Measurements from ENCODE around the gene KRT35. TPM values are rescaled to one million over a fixed set of nuclear protein-coding genes. Genes with fewer than 3 reads are reported as not detected.
"Not testable (repeated sequence)": the region's sequence is repeated elsewhere in the genome, so short reads cannot be mapped to it uniquely, and the experiment has no call there.

KRT35 gene
- total RNA-seq, 2 donors from 2014 or later: not detected

DNA sequence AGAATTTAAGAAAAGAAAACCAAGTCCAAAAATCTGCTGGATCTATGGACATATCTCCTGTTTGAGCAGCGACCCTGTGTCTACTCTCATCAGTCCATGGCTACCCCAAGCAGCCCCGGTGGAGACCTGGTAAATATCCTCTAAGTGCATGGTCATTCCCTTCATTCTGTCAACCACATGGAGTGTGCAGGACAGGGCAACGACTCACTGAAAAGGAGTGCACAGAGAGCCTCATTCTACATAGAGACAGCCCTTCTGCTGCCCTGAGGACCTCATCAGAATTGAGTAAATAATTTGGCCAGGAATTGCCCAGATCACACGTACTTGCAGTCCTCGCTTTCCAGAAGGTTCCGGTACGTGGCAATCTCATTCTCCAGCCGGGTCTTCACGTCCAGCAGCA, 43.2 kb downstream of the KRT35 start:
- no peak for ATAC-seq (ENCODE audit: insufficient number of reproducible peaks, low FRiP score, low read depth)
- H3K27me3 ChIP-seq (replicated peaks; ENCODE audit: insufficient read depth): no peaks in the 10 kb centered on the region
- DNase-seq (ENCODE audit: low spot score): no peak

GRCh38 chr17:41437254-41437653, 43.7 kb downstream of the KRT35 start:
- ATAC-seq (ENCODE audit: insufficient number of reproducible peaks, low FRiP score, low read depth): no peak
- no peaks in the 10 kb centered on the region for H3K27me3 ChIP-seq (replicated peaks; ENCODE audit: insufficient read depth)

More for the DNA sequence above, 43.2 kb downstream of the KRT35 start:
- Histone ChIP-seq H3K27ac (no peak overlapping the region), H3K9me3 (no peaks in the 10 kb centered on the region), H3K4me1 (ENCODE audit: control insufficient read depth in 1 of 2, low read depth in 2 of 2) (no peaks in the 10 kb centered on the region), H3K4me3 (no peak overlapping the region), H3K36me3 (no peaks in the 10 kb centered on the region)
- TF ChIP-seq, protein P1, sequence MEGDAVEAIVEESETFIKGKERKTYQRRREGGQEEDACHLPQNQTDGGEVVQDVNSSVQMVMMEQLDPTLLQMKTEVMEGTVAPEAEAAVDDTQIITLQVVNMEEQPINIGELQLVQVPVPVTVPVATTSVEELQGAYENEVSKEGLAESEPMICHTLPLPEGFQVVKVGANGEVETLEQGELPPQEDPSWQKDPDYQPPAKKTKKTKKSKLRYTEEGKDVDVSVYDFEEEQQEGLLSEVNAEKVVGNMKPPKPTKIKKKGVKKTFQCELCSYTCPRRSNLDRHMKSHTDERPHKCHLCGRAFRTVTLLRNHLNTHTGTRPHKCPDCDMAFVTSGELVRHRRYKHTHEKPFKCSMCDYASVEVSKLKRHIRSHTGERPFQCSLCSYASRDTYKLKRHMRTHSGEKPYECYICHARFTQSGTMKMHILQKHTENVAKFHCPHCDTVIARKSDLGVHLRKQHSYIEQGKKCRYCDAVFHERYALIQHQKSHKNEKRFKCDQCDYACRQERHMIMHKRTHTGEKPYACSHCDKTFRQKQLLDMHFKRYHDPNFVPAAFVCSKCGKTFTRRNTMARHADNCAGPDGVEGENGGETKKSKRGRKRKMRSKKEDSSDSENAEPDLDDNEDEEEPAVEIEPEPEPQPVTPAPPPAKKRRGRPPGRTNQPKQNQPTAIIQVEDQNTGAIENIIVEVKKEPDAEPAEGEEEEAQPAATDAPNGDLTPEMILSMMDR (IDR thresholded peaks at IDR 0.05): no peak

GRCh38 chr17:41434415-41434814, 46.5 kb downstream of the KRT35 start:
- Histone ChIP-seq H3K36me3 (no peaks in the 10 kb centered on the region), H3K27ac (no peak overlapping the region), H3K4me1 (ENCODE audit: control insufficient read depth in 1 of 2, low read depth in 2 of 2) (no peaks in the 10 kb centered on the region), H3K27me3 (replicated peaks; ENCODE audit: insufficient read depth) (no peaks in the 10 kb centered on the region), H3K4me3 (no peak overlapping the region), H3K9me3 (no peaks in the 10 kb centered on the region)
- DNase-seq (ENCODE audit: low spot score) (no peak), ATAC-seq (ENCODE audit: insufficient number of reproducible peaks, low FRiP score, low read depth) (no peak)
- TF ChIP-seq, protein P1 (IDR thresholded peaks at IDR 0.05): no peak

More at GRCh38 chr17:41437254-41437653, 43.7 kb downstream of the KRT35 start:
- no peak for DNase-seq (ENCODE audit: low spot score)
- Histone ChIP-seq H3K4me3 (no peak overlapping the region), H3K27ac (no peak overlapping the region), H3K4me1 (ENCODE audit: control insufficient read depth in 1 of 2, low read depth in 2 of 2) (no peaks in the 10 kb centered on the region), H3K9me3 (no peaks in the 10 kb centered on the region), H3K36me3 (no peaks in the 10 kb centered on the region)
- TF ChIP-seq, protein P1 (IDR thresholded peaks at IDR 0.05): no peak

DNA sequence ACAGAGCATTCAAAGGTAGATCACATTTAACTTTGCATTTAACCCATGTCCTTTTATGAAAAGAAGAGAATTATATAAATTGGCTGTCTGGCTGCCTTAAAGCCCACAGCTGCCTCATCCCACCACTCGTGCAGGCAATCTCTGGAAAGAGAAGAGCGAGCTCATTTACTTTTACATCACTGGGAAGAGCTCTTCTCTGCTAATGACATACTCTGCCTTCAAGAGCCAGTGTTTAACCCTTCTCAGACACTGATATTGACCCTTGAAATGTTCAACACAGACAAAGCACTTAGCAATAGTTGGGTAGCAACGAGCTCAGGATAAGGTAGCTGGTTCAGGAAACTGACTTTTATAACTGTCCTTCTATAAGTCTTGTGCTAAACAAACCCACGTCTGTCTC, 46.9 kb downstream of the KRT35 start:
- DNase-seq (ENCODE audit: low spot score) (no peak), ATAC-seq (ENCODE audit: insufficient number of reproducible peaks, low FRiP score, low read depth) (no peak)
- Histone ChIP-seq H3K27me3 (replicated peaks; ENCODE audit: insufficient read depth) (no peaks in the 10 kb centered on the region), H3K36me3 (no peaks in the 10 kb centered on the region), H3K27ac (no peak overlapping the region), H3K4me3 (no peak overlapping the region), H3K4me1 (ENCODE audit: control insufficient read depth in 1 of 2, low read depth in 2 of 2) (no peaks in the 10 kb centered on the region), H3K9me3 (no peaks in the 10 kb centered on the region)
- TF ChIP-seq, protein P1 (IDR thresholded peaks at IDR 0.05): no peak

DNA sequence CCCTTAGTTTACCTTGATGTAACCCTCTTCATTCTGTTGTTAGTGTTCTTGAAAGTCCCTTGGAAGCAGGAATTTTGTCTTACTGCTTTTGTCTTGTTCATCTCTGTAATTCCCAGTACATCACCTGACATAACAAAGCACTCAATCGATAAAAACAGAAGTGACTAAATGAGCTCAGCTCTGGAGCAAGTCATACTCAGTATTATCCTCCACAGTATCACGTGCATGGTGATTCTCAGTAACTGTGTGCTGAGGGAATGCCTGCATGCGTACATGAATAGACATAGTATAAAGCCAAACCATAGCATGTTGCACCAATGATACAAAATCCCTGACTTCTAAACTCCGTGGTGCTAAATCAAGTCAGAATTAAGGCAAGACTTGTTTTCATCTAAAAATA, 47.4 kb downstream of the KRT35 start:
- Histone ChIP-seq H3K4me1 (ENCODE audit: control insufficient read depth in 1 of 2, low read depth in 2 of 2) (no peaks in the 10 kb centered on the region), H3K27me3 (replicated peaks; ENCODE audit: insufficient read depth) (no peaks in the 10 kb centered on the region), H3K36me3 (no peaks in the 10 kb centered on the region), H3K9me3 (no peaks in the 10 kb centered on the region), H3K4me3 (no peak overlapping the region), H3K27ac (no peak overlapping the region)
- TF ChIP-seq, protein P1 (IDR thresholded peaks at IDR 0.05): no peak
- ATAC-seq (ENCODE audit: insufficient number of reproducible peaks, low FRiP score, low read depth) (no peak), DNase-seq (ENCODE audit: low spot score) (no peak)

DNA sequence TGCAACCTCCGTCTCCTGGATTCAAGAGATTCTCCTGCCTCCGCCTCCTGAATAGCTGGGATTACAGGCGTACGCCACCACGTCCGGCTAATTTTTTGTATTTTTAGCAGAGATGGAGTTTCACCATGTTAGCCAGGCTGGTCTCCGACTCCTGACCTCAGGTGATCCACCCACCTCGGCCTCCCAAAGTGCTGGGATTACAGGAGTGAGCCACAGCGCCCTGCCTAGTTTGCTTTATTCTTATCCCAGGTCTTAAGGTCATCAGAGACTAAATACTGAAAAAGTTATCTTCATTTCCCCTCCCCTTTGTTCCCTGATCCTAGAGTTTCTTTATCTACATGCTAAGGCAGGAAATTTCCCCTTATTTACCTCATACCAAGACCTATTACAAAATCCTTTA, 50.6 kb downstream of the KRT35 start:
- not testable (repeated sequence) for H3K9me3 ChIP-seq; H3K27me3 ChIP-seq (replicated peaks; ENCODE audit: insufficient read depth); H3K4me1 ChIP-seq (ENCODE audit: control insufficient read depth in 1 of 2, low read depth in 2 of 2); ATAC-seq (ENCODE audit: insufficient number of reproducible peaks, low FRiP score, low read depth); H3K36me3 ChIP-seq; DNase-seq (ENCODE audit: low spot score); H3K4me3 ChIP-seq; H3K27ac ChIP-seq
